NCI-H2227 (cell line): Measurements from ENCODE around the gene COQ2.
"Not testable (repeated sequence)": the region's sequence is repeated elsewhere in the genome, so short reads cannot be mapped to it uniquely, and the experiment has no call there.

ENCODE experiments used
- DNase-seq: peaks from one replicate; lab custom pipeline; 2025; ENCODE audit not compliant: unreplicated experiment; lab: John Stamatoyannopoulos, UW

The COQ2 gene

GRCh38 chr4:83250687-83251446, 33.7 kb downstream of the COQ2 start:
- DNase-seq, result no peak

GRCh38 chr4:83248486-83248885, 36.1 kb downstream of the COQ2 start:
- no peak for DNase-seq

GRCh38 chr4:83247415-83248357, 36.9 kb downstream of the COQ2 start:
- no peak for DNase-seq

- no peak for DNase-seq
Observed at GRCh38 chr4:83241132-83241531, 43.5 kb downstream of the COQ2 start.

- DNase-seq, result no peak
Observed at GRCh38 chr4:83240379-83240875, 44.2 kb downstream of the COQ2 start.

GRCh38 chr4:83238393-83239248, 46.0 kb downstream of the COQ2 start:
- DNase-seq, result no peak

- DNase-seq, result no peak
Observed at GRCh38 chr4:83237591-83237990, 47.0 kb downstream of the COQ2 start.

- not testable (repeated sequence) for DNase-seq
Observed at GRCh38 chr4:83235645-83236133, 48.9 kb downstream of the COQ2 start.

GRCh38 chr4:83234902-83235644, 49.5 kb downstream of the COQ2 start:
- no peak for DNase-seq

GRCh38 chr4:83234387-83234786, 50.2 kb downstream of the COQ2 start:
- not testable (repeated sequence) for DNase-seq

- DNase-seq, result no peak
Observed at GRCh38 chr4:83232082-83232481, 52.5 kb downstream of the COQ2 start.

GRCh38 chr4:83231620-83232076, 53.0 kb downstream of the COQ2 start:
- no peak for DNase-seq

- DNase-seq, result no peak
Observed at GRCh38 chr4:83230928-83231327, 53.7 kb downstream of the COQ2 start.

GRCh38 chr4:83229791-83230190, 54.8 kb downstream of the COQ2 start:
- no peak for DNase-seq

GRCh38 chr4:83228231-83228630, 56.4 kb downstream of the COQ2 start:
- no peak for DNase-seq

- no peak for DNase-seq
Observed at GRCh38 chr4:83224502-83225197, 59.9 kb downstream of the COQ2 start.

GRCh38 chr4:83223781-83224180, 60.8 kb downstream of the COQ2 start:
- no peak for DNase-seq

GRCh38 chr4:83221897-83222441, 62.6 kb downstream of the COQ2 start:
- no peak for DNase-seq
